Tibial artery (tissue), 4 donors: ENCODE results near the gene NCAPG2.

ENCODE experiments used
- DNase-seq, 2 donors: peaks; one replicate each; pipeline ENCODE4 v3.0.0-alpha.2; 2019
- H3K27ac ChIP-seq, 2 donors: fragments of 200-600 bp; sonication (generic) in 1 of 2; 1 replicate in 1 of 2; 2 replicates in 1 of 2; pipeline ENCODE4 v1.5.1; 2018 to 2019; ENCODE audit warnings: mild to moderate bottlenecking in 1 of 2
- H3K27me3 ChIP-seq, 2 donors: fragments of 200-600 bp; sonication (generic) in 1 of 2; one replicate each; pipeline versions ENCODE4 v1.5.1 to v1.6.0; 2016 to 2019
- H3K36me3 ChIP-seq, 3 donors: fragments of 200-600 bp; sonication (generic) in 2 of 3; one replicate each; pipeline ENCODE4 v1.5.1; 2016 to 2019; ENCODE audit warnings: mild to moderate bottlenecking in 2 of 3
- H3K4me1 ChIP-seq, 4 donors: fragments of 200-600 bp; sonication (generic) in 2 of 4; 1 replicate in 3 of 4; 2 replicates in 1 of 4; pipeline ENCODE4 v1.5.1; 2016 to 2019
- H3K4me3 ChIP-seq, 2 donors: fragments of 200-600 bp; sonication (generic) in 1 of 2; 1 replicate in 1 of 2; 2 replicates in 1 of 2; pipeline ENCODE4 v1.5.1; 2018 to 2019; ENCODE audit warnings: mild to moderate bottlenecking in 2 of 2
- H3K9me3 ChIP-seq, 3 donors: fragments of 200-600 bp; sonication (generic) in 1 of 3; one replicate each; pipeline ENCODE4 v1.5.1; 2016 to 2019
- CTCF ChIP-seq, 2 experiments: fragments of 200-600 bp in 1 of 2; fragments of 450-650 bp in 1 of 2; IDR thresholded peaks; one replicate each; pipeline ENCODE4 v1.5.1; 2017 to 2019; ENCODE audit warnings: antibody characterized with exemption in 2 of 2, mild to moderate bottlenecking in 1 of 2, moderate library complexity in 1 of 2
- intact Hi-C: fragments of 100-400 bp; cut with DNase I; formaldehyde crosslinking; loops from one replicate; pipeline ENCODE4 v1.15.0; 2023; ENCODE audit warnings: low total_unique reads

Gene NCAPG2

GRCh38 chr7:158601090-158601489, 103.5 kb downstream of the NCAPG2 start:
- intact Hi-C loops, result no loop called here
- no peaks in the 10 kb centered on the region for H3K4me1 ChIP-seq
- H3K4me3 ChIP-seq, result no peak overlapping the region
- TF ChIP-seq CTCF (IDR thresholded peaks at IDR 0.05), result no peak
- no peaks in the 10 kb centered on the region for H3K27me3 ChIP-seq
- no peak for DNase-seq
- H3K27ac ChIP-seq, result no peak overlapping the region
- no peaks in the 10 kb centered on the region for H3K36me3 ChIP-seq
- no peaks in the 10 kb centered on the region for H3K9me3 ChIP-seq

DNA sequence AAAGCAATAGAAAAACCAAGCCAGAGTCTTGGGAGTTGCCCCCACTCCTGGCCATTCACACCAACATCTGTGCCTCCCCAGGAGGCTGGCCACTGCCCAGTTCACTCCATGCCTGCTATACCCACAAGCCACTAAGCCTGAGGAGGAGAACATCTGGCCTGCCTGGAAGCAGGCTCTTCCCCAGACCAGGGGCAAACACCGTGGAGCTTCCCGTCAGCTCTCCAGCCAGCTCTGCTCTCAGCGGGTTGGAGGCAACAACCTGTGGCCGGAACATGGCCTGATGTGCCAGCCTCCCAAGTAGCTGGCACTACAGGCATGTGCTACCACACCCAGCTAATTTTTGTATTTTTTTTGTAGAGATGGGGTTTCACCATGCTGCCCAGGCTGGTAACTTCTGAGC, 107.9 kb downstream of the NCAPG2 start:
- Histone ChIP-seq H3K4me3 (no peak overlapping the region), H3K9me3 (peaks cover 0 to 8% (median 0%) of the 10 kb centered on the region in 3 donors), H3K36me3 (no peaks in the 10 kb centered on the region), H3K27me3 (no peaks in the 10 kb centered on the region), H3K4me1 (no peaks in the 10 kb centered on the region), H3K27ac (no peak overlapping the region)
- intact Hi-C loops, result no loop called here
- no peak for DNase-seq
- TF ChIP-seq CTCF (IDR thresholded peaks at IDR 0.05), result no peak

DNA sequence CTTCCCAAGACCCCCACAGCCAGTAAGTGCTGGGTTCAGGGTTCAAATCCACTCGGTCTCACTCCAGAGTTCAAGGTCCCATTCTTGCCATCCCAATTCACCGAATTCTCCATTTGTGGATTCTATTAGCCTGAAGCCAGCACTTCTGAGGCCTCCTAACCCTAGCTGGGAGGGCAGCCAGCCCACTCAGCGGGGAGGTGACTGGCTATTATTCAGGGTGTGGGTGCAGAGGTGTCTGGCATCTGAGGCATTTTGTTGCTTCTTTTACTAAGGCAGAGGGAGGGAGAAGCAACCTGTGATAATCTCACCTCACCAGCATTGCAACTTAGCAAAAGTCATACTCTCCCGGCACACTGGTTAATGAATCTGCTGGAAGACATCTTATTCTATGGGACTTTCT, 108.3 kb downstream of the NCAPG2 start:
- intact Hi-C loops, result no loop called here
- no peaks in the 10 kb centered on the region for H3K27me3 ChIP-seq
- no peak for TF ChIP-seq CTCF (IDR thresholded peaks at IDR 0.05)
- no peak overlapping the region for H3K4me3 ChIP-seq
- no peaks in the 10 kb centered on the region for H3K4me1 ChIP-seq
- H3K27ac ChIP-seq, result no peak overlapping the region
- H3K9me3 ChIP-seq, result peaks cover 0 to 8% (median 0%) of the 10 kb centered on the region in 3 donors
- no peak for DNase-seq
- no peaks in the 10 kb centered on the region for H3K36me3 ChIP-seq

DNA sequence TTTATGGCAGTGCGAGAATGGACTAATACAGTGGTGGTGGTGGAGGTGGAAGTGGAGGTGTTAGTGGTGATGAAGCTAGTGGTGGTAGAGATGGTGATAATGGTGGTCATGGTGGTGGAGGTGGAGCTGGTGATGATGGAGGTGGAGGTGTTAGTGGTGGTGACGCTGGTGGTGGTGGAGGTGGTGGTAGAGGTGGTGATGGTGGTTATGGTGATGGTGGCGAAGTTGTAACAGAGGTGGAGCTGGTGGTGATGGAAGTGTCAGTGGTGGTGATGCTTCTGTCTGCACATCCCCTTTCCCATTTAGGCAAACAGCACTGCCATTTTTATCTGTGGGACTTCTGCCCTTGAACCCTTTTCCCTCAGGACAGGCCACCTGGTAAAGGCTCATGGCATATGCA, 109.5 kb downstream of the NCAPG2 start:
- H3K27ac ChIP-seq, result no peak overlapping the region
- H3K4me3 ChIP-seq, result no peak overlapping the region
- DNase-seq, result no peak
- peaks cover 0 to 8% (median 0%) of the 10 kb centered on the region in 3 donors for H3K9me3 ChIP-seq
- intact Hi-C loops, result no loop called here
- H3K36me3 ChIP-seq, result no peaks in the 10 kb centered on the region
- H3K27me3 ChIP-seq, result no peaks in the 10 kb centered on the region
- no peak for TF ChIP-seq CTCF (IDR thresholded peaks at IDR 0.05)
- no peaks in the 10 kb centered on the region for H3K4me1 ChIP-seq

- intact Hi-C loops, result no loop called here
- Histone ChIP-seq H3K27me3 (no peaks in the 10 kb centered on the region), H3K9me3 (peaks cover 0 to 8% (median 0%) of the 10 kb centered on the region in 3 donors), H3K36me3 (no peaks in the 10 kb centered on the region), H3K4me3 (no peak overlapping the region), H3K4me1 (peaks cover 0 to 10% (median 5%) of the 10 kb centered on the region in 4 donors), H3K27ac (no peak overlapping the region)
- DNase-seq, result no peak
- no peak for TF ChIP-seq CTCF (IDR thresholded peaks at IDR 0.05)
These were observed 112.1 kb downstream of the NCAPG2 start for GRCh38 chr7:158592541-158592940.

DNA sequence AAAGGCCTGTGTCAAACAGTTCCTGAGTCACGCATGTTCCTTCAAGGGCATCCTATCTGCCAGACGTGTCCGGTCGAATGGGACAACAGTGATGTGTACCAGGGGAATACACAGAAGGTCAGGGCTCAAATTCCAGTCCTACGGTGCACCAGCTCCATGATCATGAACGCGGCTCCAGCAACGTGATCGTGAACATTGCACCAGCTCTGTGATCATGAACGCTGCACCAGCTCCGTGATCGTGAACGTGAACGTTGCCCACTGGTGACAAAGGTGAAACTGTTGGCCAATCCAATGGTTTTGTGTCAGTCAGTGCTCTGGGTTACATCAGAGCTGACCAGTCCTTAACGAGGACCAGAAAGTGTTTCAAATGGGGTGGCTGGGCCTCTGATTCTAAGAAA, 112.7 kb downstream of the NCAPG2 start:
- Histone ChIP-seq H3K27me3 (peaks cover 0 to under 1% of the 10 kb centered on the region in 2 donors), H3K4me1 (peaks cover under 1 to 16% (median 10%) of the 10 kb centered on the region in 4 donors), H3K36me3 (no peaks in the 10 kb centered on the region), H3K27ac (no peak overlapping the region), H3K9me3 (peaks cover 0 to 8% (median 0%) of the 10 kb centered on the region in 3 donors), H3K4me3 (no peak overlapping the region)
- DNase-seq, result no peak
- intact Hi-C loops, result no loop called here
- no peak for TF ChIP-seq CTCF (IDR thresholded peaks at IDR 0.05)
